Ishikawa (cell line): Measurements from ENCODE around the gene CTXN1.

ENCODE experiments used
- CEBPB ChIP-seq: IDR thresholded peaks from 2 replicates; pipeline ENCODE4 v1.6.1; 2012
- CREB1 ChIP-seq: IDR thresholded peaks from 2 replicates; pipeline ENCODE4 v1.6.1; 2012; ENCODE audit warnings: low read depth
- FOXM1 ChIP-seq: IDR thresholded peaks from 2 replicates; pipeline ENCODE4 v1.6.1; 2012; ENCODE audit warnings: low read depth, borderline replicate concordance
- TAF1 ChIP-seq: IDR thresholded peaks from 2 replicates; pipeline ENCODE4 v1.6.1; 2012; ENCODE audit warnings: low read depth, mild to moderate bottlenecking
- YY1 ChIP-seq: IDR thresholded peaks from 2 replicates; pipeline ENCODE4 v1.6.1; 2012; ENCODE audit warnings: low read depth
- TF ChIP-seq, protein P1 (sequence below): IDR thresholded peaks from 2 replicates; pipeline ENCODE4 v1.6.1; 2012; ENCODE audit warnings: low read depth, mild to moderate bottlenecking
- TF ChIP-seq, protein P2 (sequence below): IDR thresholded peaks from 2 replicates; pipeline ENCODE4 v1.6.1; 2012

DNA sequence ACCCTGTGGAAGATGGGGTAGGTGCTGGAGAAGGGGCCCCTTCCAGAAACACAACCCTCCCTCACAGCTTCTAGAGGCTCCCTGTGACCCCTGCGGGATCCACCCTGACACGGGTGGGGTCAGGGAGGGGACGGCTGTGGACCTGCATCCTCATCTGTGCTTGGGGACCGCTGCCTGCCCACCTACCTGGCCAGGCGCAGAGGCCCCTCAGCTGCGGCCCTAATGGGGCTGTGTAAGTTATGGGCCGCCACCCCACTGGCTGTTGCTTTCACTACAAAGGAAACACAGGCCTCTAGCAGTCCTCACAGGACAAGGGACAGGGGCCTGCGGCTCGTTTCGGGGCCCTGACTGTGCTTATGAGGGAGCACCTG, 7.0 kb upstream of the CTXN1 start:
- TF ChIP-seq CEBPB (no peak), TAF1 (no peak), FOXM1 (no peak), YY1 (no peak), CREB1 (no peak)
- TF ChIP-seq, protein P1, sequence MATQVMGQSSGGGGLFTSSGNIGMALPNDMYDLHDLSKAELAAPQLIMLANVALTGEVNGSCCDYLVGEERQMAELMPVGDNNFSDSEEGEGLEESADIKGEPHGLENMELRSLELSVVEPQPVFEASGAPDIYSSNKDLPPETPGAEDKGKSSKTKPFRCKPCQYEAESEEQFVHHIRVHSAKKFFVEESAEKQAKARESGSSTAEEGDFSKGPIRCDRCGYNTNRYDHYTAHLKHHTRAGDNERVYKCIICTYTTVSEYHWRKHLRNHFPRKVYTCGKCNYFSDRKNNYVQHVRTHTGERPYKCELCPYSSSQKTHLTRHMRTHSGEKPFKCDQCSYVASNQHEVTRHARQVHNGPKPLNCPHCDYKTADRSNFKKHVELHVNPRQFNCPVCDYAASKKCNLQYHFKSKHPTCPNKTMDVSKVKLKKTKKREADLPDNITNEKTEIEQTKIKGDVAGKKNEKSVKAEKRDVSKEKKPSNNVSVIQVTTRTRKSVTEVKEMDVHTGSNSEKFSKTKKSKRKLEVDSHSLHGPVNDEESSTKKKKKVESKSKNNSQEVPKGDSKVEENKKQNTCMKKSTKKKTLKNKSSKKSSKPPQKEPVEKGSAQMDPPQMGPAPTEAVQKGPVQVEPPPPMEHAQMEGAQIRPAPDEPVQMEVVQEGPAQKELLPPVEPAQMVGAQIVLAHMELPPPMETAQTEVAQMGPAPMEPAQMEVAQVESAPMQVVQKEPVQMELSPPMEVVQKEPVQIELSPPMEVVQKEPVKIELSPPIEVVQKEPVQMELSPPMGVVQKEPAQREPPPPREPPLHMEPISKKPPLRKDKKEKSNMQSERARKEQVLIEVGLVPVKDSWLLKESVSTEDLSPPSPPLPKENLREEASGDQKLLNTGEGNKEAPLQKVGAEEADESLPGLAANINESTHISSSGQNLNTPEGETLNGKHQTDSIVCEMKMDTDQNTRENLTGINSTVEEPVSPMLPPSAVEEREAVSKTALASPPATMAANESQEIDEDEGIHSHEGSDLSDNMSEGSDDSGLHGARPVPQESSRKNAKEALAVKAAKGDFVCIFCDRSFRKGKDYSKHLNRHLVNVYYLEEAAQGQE, result no peak
- TF ChIP-seq, protein P2, sequence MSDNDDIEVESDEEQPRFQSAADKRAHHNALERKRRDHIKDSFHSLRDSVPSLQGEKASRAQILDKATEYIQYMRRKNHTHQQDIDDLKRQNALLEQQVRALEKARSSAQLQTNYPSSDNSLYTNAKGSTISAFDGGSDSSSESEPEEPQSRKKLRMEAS, result no peak
